Activated CD8-positive, alpha-beta T cell treated with anti-CD3 and anti-CD28 coated beads, Interleukin-2, amount 10 ng/mL, durations not matched to agents 7 days and 5 days (primary cell): ENCODE results near the gene ZNF318. TPM values are rescaled to one million over a fixed set of nuclear protein-coding genes. Genes with fewer than 3 reads are reported as not detected.
"Not testable (repeated sequence)": the region's sequence is repeated elsewhere in the genome, so short reads cannot be mapped to it uniquely, and the experiment has no call there.

Source experiments
- ATAC-seq: fragments of 150-1000 bp; cut with Tn5 transposase; one replicate; pipeline ENCODE4 v1.10.0; 2021; ENCODE audit warnings: moderate library complexity
- CTCF ChIA-PET: fragments of 350-600 bp; sonication (Branson Sonifier 250); formaldehyde crosslinking; loops from one replicate; lab custom pipeline; 2021; ENCODE audit warnings: antibody characterized with exemption; lab: Charles Lee
- POLR2A ChIA-PET: fragments of 350-600 bp; sonication (Branson Sonifier 250); formaldehyde crosslinking; loops from one replicate; lab custom pipeline; 2021; ENCODE audit warnings: antibody characterized with exemption; lab: Charles Lee
- DNase-seq: peaks from one replicate; pipeline ENCODE4 v3.0.0-alpha.2; 2020
- H3K27ac Mint-ChIP-seq: one replicate; pipeline ENCODE4 v1.8.0; 2021; ENCODE audit warnings: mild to moderate bottlenecking, mixed read lengths
- H3K27me3 Mint-ChIP-seq: one replicate; pipeline ENCODE4 v1.8.0; 2021; ENCODE audit warnings: low read depth, mixed read lengths
- H3K36me3 Mint-ChIP-seq: one replicate; pipeline ENCODE4 v1.8.0; 2021; ENCODE audit warnings: low read depth, mixed read lengths
- H3K4me1 Mint-ChIP-seq: one replicate; pipeline ENCODE4 v1.8.0; 2021; ENCODE audit warnings: low read depth, mixed read lengths
- H3K4me3 Mint-ChIP-seq: one replicate; pipeline ENCODE4 v1.8.0; 2021; ENCODE audit warnings: mild to moderate bottlenecking, mixed read lengths
- H3K9me3 Mint-ChIP-seq: one replicate; pipeline ENCODE4 v1.8.0; 2022; ENCODE audit warnings: mixed read lengths; ENCODE audit not compliant: insufficient read depth
- total RNA-seq, 2 experiments: library from RNA; stranded (reverse); gene quantifications; one replicate each; pipeline ENCODE4 v1.2.3, GENCODE V29; 2021

The ZNF318 gene
- total RNA-seq, 2 experiments from 2014 or later, result 6.7 to 7.0 TPM

DNA sequence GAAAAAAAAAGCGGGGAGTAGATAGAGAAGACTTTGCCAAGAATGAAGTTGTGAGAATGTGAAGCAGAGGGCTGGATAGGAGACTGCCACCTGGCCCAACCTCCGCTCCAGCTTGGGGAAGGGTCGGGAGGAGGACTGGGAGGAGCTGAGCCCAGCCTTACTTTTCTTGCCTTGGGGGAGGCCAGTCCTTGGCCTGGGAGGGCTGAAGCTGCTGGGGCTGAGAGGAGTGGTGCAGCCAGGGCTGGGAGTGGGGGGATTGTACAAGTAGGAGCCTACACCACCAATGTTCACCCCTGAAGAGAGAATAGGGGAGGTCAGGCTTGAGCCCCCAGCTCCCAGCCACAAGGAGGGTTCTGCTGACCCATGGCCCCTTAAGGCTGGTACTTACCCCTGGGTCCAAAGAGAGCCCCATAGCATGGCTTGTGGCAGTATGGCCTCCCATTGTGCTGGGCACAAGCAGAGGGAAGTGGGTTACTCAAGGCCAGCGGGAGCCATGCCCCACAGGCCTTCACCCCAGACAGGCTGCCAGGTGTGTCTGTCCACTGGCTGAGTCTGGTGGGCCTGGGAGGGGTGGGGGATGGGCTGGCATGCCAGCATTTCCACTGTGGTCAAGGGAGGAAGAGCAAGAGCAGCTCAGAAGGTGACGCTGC lies 61.9 kb downstream of the ZNF318 start:
- H3K4me1 Mint-ChIP-seq, result peaks cover 12% of the 10 kb centered on the region
- DNase-seq (no peak), ATAC-seq (no peak)
- no peaks in the 10 kb centered on the region for H3K36me3 Mint-ChIP-seq
- no peaks in the 10 kb centered on the region for H3K9me3 Mint-ChIP-seq
- no peak overlapping the region for H3K27ac Mint-ChIP-seq
- H3K27me3 Mint-ChIP-seq, result peaks cover 10% of the 10 kb centered on the region
- no peak overlapping the region for H3K4me3 Mint-ChIP-seq
- POLR2A ChIA-PET, result no interaction called here
- CTCF ChIA-PET, result interaction anchor here (0.8 to 3.5 kb wide), 14 partner anchors 11 to 199 kb away, joined by 3 to 28 read pairs (median 7); partner anchors contain the start of gene ABCC10

DNA sequence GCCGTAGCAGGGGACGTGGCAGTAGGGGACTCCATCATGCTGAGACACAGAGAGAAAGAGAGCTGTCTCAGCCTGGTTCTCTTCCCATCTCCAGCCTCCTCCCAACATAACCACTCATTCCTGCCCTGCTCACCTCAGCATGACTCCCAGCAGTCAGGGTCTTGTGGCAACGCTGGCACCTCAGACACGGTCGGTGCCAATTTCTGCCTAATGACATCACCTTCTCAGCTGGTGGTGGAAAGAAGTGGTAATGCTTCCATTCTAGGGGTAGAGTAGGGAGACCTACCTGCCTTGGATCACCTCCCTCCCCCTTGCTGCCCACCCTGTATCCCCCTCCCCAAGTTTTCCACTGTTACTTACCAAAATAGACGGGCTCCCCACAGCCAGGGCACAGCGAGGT lies 63.4 kb downstream of the ZNF318 start:
- CTCF ChIA-PET, result interaction anchor here (3.5 kb wide), 1 partner anchor 91 kb away, joined by 28 read pairs; no protein-coding TSS in a partner anchor
- peaks cover 12% of the 10 kb centered on the region for H3K4me1 Mint-ChIP-seq
- ATAC-seq (no peak), DNase-seq (no peak)
- no peak overlapping the region for H3K27ac Mint-ChIP-seq
- H3K4me3 Mint-ChIP-seq, result no peak overlapping the region
- H3K36me3 Mint-ChIP-seq, result no peaks in the 10 kb centered on the region
- H3K27me3 Mint-ChIP-seq, result peaks cover 8% of the 10 kb centered on the region
- POLR2A ChIA-PET, result no interaction called here
- no peaks in the 10 kb centered on the region for H3K9me3 Mint-ChIP-seq

DNA sequence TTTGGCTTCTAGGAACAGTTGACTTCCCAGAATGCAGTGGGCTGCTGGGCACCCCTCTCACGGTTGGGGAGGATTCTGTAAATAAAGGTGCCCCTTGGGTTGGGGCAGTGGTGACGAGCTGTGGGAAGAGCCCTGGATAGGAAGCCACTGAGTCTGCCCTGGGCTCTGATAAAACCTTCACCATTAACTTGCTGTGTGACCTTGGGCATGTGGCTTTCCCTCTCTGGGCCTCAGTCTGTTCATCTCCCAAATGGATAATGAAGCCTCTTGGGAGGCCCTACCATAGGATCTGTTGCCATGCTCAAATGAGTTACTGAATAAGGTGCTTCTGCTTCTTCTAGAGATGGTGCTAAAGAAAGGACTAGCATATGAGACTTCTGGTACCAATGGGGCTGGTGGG lies 64.6 kb downstream of the ZNF318 start:
- no peak overlapping the region for H3K27ac Mint-ChIP-seq
- H3K4me3 Mint-ChIP-seq, result no peak overlapping the region
- peaks cover 10% of the 10 kb centered on the region for H3K4me1 Mint-ChIP-seq

DNA sequence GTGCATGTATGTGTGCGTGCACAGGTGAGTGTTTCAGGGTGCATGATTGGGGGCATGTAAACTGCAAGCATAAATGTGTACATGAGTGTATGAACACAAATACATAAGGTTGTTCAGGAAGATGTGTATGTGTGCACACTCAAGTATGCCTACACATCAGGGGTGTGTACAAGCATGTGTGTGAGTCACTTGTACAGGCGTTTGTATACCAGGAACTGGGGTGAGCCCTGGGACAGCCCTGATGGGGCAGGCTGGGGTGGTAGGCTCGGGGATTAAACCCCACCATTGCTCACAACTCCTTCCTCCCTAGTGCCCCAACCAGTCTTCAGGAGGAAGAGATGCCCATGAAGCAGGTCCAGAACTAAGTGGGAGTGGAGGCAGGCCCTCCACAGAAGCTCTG lies 65.1 kb downstream of the ZNF318 start:
- CTCF ChIA-PET, result no interaction called here
- peaks cover 10% of the 10 kb centered on the region for H3K4me1 Mint-ChIP-seq
- POLR2A ChIA-PET, result no interaction called here
- no peaks in the 10 kb centered on the region for H3K36me3 Mint-ChIP-seq
- no peaks in the 10 kb centered on the region for H3K9me3 Mint-ChIP-seq
- DNase-seq (no peak), ATAC-seq (no peak)
- H3K27ac Mint-ChIP-seq, result no peak overlapping the region
- H3K27me3 Mint-ChIP-seq, result peaks cover 10% of the 10 kb centered on the region
- H3K4me3 Mint-ChIP-seq, result no peak overlapping the region

More for the DNA sequence above, 64.6 kb downstream of the ZNF318 start:
- no peaks in the 10 kb centered on the region for H3K36me3 Mint-ChIP-seq
- peaks cover 10% of the 10 kb centered on the region for H3K27me3 Mint-ChIP-seq
- POLR2A ChIA-PET, result no interaction called here
- CTCF ChIA-PET, result no interaction called here
- no peak for ATAC-seq
- H3K9me3 Mint-ChIP-seq, result no peaks in the 10 kb centered on the region
- no peak for DNase-seq

DNA sequence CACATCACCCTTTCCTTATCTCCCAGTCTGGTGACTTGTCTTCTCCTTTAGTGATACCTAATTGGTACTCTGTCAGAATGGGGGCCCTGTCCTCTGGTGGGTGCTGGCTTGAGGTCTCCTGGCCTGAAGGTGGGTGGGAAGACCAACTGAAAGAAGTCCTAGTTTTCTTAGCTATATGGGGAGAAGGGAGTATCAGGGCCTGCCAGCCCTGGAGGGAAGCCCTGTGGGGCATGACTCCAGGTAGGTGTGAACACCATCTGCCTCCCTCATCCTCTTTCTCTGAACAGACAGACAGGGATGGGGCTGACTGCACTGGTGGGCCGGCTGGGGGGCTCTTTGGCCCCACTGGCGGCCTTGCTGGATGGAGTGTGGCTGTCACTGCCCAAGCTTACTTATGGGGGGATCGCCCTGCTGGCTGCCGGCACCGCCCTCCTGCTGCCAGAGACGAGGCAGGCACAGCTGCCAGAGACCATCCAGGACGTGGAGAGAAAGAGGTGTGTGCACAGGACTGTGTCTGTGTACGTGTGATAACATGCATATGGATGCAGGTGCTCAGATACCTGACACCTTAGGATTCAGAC lies 65.6 kb downstream of the ZNF318 start:
- peaks cover 6% of the 10 kb centered on the region for H3K4me1 Mint-ChIP-seq
- CTCF ChIA-PET, result no interaction called here

DNA sequence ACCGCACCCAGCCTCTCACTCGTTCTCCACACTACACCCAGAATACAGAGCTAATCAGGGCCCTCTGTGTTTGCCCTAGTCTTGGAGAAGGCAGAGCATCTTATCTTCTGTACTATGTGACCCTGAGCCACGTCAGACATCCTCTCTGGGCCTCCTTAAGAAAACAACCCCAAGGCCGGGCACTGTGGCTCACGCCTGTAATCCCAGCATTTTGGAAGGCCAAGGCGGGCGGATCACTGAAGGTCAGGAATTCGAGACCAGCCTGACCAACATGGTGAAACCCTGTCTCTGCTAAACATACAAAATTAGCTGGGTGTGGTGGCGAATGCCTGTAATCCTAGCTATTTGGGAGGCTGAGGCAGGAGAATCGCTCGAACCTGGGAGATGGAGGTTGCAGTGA lies 66.4 kb downstream of the ZNF318 start:
- DNase-seq, POLR2A ChIA-PET, ATAC-seq, CTCF ChIA-PET, H3K9me3 Mint-ChIP-seq, H3K27ac Mint-ChIP-seq, H3K27me3 Mint-ChIP-seq, H3K4me1 Mint-ChIP-seq, H3K36me3 Mint-ChIP-seq, H3K4me3 Mint-ChIP-seq: not testable (repeated sequence)

More for the DNA sequence above, 65.6 kb downstream of the ZNF318 start:
- POLR2A ChIA-PET, result no interaction called here
- H3K27me3 Mint-ChIP-seq, result peaks cover 5% of the 10 kb centered on the region
- no peak overlapping the region for H3K4me3 Mint-ChIP-seq
- no peak overlapping the region for H3K27ac Mint-ChIP-seq
- ATAC-seq (no peak), DNase-seq (no peak)
- no peaks in the 10 kb centered on the region for H3K36me3 Mint-ChIP-seq
- H3K9me3 Mint-ChIP-seq, result no peaks in the 10 kb centered on the region

DNA sequence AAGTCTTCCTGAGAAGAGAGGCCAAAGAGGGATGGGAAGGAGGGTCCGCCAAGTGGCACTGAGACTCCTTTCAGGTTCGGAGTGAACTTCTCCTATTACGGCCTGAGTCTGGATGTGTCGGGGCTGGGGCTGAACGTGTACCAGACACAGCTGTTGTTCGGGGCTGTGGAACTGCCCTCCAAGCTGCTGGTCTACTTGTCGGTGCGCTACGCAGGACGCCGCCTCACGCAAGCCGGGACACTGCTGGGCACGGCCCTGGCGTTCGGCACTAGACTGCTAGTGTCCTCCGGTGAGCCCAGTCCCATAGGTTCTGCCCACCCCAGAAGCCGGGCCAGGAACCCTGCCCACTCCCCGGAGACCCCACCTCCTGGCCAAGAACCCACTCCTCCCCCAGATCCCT lies 67.3 kb downstream of the ZNF318 start:
- POLR2A ChIA-PET, result no interaction called here
- H3K4me3 Mint-ChIP-seq, result no peak overlapping the region
- no peaks in the 10 kb centered on the region for H3K36me3 Mint-ChIP-seq
- H3K27me3 Mint-ChIP-seq, result peaks cover 7% of the 10 kb centered on the region
- DNase-seq (no peak), ATAC-seq (no peak)
- CTCF ChIA-PET, result no interaction called here
- no peaks in the 10 kb centered on the region for H3K9me3 Mint-ChIP-seq
- no peaks in the 10 kb centered on the region for H3K4me1 Mint-ChIP-seq
- no peak overlapping the region for H3K27ac Mint-ChIP-seq

DNA sequence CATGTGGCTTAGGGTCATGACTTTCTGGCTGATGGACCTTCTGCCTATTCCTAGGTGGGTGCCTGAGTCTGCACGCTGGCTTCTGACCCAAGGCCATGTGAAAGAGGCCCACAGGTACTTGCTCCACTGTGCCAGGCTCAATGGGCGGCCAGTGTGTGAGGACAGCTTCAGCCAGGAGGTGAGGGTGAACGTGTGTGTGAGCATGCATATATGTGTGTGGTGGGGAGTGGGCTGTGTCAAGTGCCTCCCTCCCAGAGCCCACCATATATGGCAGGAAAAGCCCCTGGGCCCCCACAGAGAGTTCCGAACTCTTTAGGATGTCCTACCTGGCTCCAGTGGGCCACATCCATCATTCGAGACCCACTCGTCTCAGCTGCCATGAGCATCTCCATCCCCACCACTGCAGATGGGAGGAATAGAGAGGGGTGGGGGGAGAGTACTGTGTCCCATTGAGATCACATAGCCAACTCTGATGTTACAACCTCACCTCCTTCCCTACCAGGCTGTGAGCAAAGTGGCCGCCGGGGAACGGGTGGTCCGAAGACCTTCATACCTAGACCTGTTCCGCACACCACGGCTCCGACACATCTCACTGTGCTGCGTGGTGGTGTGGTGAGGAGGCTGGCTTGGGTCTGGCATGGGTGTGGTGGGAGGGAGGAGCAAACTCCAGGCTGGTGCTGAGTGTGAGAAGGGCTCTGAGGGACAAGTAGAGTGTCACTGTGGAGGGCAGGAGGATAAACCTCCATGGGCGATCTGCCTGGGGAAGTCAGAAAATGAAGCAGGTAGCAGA lies 68.2 kb downstream of the ZNF318 start:
- CTCF ChIA-PET, result no interaction called here
- Mint-ChIP-seq H3K27me3 (peaks cover 14% of the 10 kb centered on the region), H3K4me3 (no peak overlapping the region), H3K4me1 (no peaks in the 10 kb centered on the region), H3K27ac (no peak overlapping the region), H3K36me3 (no peaks in the 10 kb centered on the region), H3K9me3 (no peaks in the 10 kb centered on the region)
- ATAC-seq (no peak), DNase-seq (no peak)
- POLR2A ChIA-PET, result no interaction called here

DNA sequence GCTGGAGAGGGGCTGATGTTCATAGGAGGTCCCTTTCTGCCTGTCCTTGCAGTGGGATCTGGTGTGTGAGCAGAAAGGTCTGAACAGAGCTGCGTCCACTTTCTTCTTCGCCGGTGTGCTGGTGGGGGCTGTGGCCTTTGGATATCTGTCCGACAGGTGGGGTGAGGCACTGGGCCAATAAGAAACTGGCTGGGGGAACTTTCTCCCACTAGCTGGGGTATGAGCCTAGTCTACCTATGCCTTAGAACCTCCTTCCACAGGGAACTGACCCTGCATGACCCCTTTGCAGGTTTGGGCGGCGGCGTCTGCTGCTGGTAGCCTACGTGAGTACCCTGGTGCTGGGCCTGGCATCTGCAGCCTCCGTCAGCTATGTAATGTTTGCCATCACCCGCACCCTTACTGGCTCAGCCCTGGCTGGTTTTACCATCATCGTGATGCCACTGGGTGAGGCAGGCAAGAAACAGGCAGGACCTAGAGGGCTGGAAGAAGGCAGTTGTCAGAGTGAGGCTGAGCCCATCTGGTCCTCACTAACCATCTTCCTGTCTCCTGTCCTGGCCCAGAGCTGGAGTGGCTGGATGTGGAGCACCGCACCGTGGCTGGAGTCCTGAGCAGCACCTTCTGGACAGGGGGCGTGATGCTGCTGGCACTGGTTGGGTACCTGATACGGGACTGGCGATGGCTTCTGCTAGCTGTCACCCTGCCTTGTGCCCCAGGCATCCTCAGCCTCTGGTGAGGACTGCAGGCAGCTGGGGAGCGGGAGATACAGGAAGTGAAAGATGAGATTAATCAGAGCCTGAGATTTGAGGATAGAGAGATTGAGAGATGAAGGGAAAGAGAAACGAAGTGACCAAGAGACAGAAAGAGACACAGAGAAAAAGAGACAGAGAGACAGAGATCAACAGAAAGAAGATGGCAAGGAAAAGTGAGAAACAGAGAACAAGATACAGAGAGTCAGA lies 69.8 kb downstream of the ZNF318 start:
- Mint-ChIP-seq H3K4me1 (no peaks in the 10 kb centered on the region), H3K27me3 (peaks cover 14% of the 10 kb centered on the region), H3K27ac (no peak overlapping the region), H3K9me3 (no peaks in the 10 kb centered on the region), H3K36me3 (no peaks in the 10 kb centered on the region), H3K4me3 (no peak overlapping the region)
- DNase-seq (no peak), ATAC-seq (no peak)
- CTCF ChIA-PET, result no interaction called here
- POLR2A ChIA-PET, result no interaction called here

DNA sequence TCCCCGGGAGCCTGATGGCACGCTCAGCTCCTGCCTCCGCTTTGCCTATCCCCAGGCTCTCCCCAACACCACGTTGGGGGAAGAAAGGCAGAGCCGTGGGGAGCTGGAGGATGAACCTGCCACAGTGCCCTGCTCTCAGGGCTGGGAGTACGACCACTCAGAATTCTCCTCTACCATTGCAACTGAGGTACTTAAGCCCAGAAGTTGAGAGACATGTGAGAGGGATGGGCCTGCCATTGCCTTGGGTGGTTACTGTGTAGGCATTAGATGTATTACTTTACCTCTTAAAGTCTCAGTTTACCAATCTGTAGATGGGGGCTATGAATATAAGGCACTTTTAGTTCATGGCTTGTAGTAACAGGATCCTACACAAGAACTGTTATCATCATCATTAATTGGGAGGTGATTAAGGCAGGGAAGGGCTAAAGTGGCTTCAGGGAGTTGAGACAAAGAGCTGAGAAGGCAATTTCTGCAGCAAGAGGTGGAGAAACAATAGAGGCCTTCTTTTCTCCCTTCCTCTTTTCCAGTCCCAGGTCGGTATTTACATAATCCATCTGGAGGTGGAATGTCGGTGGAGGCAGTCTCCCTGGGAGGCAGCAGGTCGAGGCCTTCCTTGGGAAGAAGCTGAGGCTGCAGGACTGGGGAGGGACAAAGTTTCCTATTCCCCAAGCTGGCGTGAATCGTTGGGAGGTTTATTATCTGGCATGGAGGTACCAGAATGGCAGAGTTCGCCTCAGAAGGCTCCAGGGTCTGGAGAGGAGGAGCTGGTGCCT lies 70.7 kb downstream of the ZNF318 start:
- ChIA-PET POLR2A (no interaction called here), CTCF (no interaction called here)
- Mint-ChIP-seq H3K27ac (no peak overlapping the region), H3K4me3 (no peak overlapping the region), H3K9me3 (no peaks in the 10 kb centered on the region), H3K36me3 (no peaks in the 10 kb centered on the region), H3K27me3 (peaks cover 14% of the 10 kb centered on the region), H3K4me1 (no peaks in the 10 kb centered on the region)
- no peak for ATAC-seq
- no peak for DNase-seq
